ENCODE data around the gene APOA1.
"Not testable (repeated sequence)": the region's sequence is repeated elsewhere in the genome, so short reads cannot be mapped to it uniquely, and the experiment has no call there.

The APOA1 gene

DNA sequence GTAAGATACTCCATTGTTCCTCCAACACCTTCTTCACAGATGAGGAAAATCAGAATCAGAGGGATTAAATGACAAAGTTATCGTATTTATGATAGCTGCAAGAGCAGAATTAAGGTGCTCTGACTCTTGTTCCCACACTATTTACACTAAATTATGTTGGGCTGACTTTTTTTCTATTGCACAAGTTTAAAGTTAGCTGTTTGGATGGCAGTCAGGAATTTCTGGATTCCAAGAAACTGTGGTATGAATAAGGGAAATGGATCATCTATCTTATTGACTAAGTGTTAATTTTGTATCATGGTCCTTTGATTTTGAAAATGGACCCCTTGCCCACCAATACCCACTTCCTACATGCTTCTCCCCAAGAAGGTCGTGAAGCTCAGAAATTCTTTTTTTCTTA lies 19.9 kb upstream of the APOA1 start:
- DNase-seq = no peak

DNA sequence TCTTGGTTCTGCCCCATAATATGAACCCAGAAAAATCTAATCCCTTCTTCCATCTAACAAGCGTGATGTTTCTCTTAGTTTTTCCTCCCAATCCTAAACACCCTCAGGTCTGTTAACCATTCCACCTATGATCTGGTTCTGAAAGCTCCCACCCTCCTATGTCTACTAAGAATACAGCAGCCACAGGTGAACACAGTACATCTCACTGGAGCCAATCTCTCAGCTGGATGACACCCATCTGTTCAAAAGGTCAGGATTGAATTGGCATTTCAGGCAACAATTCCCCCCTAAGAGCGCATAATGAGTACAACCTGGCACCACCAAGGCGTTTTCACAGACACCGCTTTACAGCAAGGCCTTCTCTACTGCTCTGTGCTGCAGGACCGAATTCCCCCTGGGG lies 19.0 kb upstream of the APOA1 start:
- DNase-seq = no peak

DNA sequence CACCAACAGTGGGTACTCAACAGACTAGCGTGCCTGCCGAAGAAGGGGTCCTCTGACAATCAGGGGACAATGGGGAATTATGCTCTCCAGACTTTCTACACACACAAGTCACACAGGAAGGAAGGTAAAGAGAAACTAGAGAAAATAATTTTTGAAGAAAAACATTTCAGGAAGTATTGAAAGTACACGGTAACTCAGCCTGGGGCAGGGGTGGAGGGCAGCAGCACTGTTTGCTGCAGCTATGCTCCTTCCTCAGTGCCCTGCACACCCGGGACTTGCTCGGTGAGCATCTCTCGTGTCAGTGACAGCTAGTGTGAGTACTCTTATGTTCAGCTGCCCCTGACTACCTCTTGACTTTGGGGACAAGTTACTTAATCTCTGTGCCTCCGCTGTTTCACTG lies 18.0 kb upstream of the APOA1 start:
- no peak for DNase-seq

DNA sequence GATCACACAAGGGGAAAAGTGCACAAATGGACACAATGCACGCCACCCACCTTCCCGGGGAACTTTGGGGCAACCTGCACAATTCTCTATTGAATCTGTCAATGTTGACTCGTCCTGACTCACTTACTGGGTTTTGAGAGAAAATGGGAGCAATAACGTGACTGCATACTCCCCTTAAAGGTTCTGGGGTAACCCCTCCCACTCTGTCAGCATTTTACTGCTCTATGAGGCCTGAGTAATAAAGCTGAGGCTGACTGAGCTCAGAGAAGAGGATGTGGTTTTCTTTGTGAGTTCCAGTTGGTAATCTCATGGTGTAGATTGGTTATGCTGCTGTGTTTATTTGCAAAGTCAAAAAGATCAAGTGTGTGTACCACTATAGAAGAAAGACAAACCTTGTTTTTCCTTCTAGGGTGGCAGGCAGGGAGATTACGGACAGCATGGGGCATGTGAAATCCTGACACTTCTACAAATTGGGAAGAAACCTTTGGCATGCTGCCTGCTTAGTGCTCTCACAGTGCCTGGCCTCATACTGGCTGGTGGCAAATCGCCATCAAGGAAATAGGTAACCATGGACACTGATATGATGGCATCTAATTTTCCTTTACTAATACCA lies 16.1 kb upstream of the APOA1 start:
- no peak for DNase-seq

DNA sequence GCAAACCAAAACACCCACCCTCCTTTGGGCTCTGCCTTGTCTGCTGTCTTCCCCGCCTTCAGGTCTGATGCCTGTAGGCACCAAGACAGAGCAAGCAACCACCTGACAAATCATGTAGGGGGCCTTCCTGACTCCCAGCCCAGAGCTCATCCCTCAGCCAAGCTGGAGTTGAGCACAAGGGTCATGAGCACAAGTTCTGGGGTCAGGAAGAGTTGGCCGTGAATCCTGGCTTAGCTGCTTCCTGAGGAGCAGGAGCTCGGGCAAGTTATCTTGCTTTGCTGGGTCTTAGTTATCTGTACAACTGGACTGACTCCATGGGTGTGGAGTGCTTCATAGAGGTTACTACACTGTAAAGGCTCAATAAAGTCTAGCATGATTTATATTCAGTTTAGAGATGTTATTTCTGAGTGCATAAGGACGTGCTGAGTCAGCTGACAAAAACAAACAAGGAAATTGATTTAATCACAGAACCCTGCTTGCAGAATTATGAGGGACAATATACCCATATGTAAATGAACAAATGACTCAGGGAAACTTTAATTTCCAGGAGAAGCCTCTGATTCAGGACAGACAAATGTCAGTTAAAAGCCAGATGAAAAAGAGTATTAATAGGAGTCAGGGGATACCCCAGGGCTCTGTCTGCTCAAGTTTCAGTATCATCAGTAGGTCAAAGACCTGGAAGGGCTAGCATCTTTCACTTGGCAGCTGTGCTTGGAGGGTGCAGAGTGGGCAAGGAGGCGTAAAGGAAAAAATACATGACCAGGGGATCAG lies 15.0 kb upstream of the APOA1 start:
- DNase-seq = no peak

DNA sequence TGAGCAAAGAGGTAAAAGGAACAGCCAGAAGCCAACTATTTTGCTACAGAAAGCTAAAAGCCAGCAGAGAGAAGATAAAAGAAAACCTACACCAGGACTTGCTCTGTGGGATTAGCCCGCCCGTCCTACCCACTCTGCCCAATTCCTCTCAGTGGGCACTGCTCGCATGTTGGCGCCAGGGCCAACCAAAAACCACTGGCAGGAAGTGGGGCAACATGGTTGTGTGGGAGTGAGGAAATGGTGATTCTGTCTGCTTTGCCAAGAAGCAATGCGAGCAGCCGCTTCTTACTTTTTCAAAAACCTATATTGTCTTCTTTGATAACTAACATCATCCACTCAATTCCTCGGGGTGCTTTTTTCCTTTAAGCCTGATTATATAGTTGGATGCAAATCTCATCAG lies 14.2 kb upstream of the APOA1 start:
- no peak for DNase-seq

DNA sequence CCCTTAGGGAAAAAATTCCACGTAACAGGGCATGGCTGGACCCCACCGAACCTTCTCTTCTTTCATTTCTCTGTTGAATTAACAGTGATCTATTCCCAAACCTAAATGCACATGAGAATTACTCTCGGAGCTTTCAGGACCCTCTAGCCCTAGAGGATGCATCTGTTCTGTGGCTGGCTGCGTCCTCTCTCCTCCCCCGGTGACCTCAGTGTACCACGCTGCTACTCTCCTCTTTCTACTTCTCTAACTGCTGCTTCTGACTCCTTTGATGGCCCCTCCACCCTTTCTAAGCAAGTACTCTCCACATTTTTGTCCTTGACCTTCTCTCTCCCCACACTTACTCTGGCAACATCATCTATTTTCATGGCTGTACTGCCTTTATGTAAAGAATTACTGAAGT lies 12.1 kb upstream of the APOA1 start:
- DNase-seq = no peak

DNA sequence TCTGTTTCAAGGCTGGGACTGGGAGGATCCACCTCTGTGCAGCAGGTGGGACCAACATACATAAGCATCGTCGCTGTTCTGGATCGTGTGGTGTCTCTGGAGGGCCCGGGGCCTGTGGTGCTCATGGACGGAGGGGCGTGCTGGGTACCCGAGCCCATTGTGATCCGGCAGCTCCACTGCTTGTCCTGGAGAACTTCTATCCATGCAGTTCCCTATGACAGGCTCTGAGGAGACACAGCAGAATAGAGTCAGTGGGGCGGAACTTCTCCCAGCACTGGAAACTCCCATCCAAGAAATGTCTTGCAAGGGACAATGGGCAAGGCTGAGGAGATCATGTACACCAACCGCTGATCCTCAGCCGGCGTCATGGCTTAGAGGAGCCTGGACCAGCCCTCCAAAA lies 11.6 kb upstream of the APOA1 start:
- no peak for DNase-seq

DNA sequence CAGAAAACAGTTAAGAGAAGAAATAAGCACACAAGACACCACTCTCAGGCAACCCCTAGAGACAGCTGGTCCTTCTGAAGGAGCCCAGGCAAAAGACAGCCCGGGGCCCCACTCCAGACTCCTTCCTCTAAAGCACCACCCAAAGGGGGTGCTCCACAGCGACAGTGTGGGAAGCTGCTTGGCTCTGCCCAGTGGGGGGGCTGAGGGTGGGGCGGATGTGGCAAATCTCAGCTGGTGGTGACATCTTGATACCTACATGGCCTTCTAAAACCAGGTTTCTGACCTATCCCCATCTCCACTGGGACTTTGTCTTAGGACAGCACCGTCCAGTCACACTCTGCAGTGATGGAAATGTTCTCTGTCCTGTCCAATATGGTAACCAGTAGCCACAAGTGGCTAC lies 10.2 kb upstream of the APOA1 start:
- DNase-seq = no peak

DNA sequence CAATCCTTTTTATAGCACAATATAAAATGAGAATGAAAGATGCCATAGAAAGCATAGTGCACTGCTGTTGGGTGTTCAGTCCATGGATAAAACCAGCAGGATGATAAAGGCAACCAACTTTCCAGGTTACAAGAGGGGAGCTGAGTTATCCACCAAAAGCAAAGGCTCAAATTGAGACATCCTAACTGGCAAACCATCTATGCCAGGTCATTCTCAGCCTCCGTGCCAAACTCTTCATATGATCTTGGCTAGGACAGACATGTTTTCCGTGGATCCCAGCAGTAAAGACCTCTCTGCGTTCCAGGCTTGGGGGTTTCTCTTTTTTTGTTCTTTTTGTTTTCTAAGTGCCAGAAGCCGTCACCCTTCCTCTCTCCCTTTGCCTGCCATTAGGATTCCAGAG lies 7.3 kb upstream of the APOA1 start:
- no peak for DNase-seq

DNA sequence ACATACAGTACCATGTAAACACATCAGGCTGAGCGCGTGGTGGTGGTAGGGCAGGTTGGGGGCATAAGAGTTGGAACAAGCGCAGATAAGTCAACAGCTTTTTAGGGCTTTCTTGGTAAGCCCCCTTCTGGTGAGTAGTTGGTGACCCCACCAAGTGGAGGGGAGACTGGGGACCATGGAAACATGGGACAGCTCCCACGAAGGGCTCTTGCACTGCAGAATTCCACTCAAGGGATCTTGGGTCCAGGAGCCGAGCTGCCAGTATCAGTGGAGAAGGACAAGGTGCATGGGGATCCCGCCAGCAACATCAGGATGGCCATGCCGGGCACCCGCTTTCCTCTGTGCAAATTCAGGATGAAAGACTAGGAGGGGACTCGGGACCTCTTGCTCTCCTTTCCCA lies 6.2 kb upstream of the APOA1 start:
- no peak for DNase-seq

DNA sequence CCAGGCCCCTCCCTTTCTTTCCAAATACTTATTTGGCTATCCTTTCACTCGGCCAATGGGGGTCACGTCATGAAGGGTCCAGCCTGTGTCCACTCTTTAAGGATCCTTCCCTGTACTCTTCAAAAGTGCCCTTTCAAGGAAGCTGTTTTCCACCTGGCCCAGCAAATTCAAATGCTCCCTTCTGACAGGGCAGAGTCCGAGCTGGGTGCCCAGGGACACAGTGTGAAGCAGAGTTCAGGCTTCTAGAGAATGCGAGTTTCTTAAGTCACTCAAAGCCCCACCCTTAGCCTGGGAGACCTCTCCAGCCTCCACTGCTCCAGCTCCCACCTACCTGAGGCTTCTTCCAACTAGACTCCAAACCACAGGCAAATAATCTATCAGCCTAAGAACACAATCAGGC lies 5.5 kb upstream of the APOA1 start:
- DNase-seq = no peak

DNA sequence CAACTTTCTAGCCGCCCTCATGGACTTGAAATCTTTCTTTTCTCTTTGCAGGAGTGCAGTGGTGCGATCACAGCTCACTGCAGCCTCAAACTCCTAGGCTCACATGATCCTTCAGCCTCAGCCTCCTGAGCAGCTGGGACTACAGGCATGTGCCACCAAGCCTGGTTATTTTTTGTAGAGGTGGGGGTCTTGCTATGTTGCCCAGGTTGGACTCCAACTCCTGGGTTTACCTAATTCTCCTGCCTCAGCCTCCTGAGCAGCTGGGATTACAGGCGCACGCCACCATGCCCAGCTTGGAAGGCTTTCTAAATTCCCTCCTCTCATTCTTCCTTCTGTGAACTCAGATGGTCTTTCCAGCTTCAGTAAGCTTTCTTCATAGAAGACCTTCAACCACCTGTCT lies 4.7 kb upstream of the APOA1 start:
- DNase-seq = no peak

DNA sequence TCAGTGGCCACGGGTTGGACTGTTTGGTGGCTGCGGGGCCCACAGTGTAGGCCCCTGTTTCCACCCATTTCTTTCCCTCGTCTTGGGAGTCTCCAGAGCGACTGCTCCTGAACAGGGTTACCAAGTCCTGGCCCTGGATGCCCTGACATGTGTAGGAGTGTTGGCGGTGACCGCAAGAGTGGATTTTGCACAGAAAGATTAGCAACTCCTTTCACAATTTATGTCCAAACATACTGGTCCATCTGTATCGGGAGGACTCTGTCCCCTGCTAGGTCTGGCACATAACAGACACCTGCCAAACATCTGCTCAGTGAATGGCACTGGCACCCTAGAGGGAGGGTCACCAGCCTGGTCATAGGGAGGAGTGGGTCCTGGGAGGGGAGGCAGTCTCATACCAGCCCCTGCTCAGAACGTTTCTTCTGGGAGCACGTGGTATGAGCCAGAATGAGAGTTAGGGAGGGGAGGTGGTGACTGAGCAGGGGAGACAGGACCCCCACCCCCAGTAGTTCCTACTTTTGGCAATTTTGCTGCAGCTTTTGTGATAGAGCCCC lies 3.4 kb upstream of the APOA1 start:
- DNase-seq = no peak

DNA sequence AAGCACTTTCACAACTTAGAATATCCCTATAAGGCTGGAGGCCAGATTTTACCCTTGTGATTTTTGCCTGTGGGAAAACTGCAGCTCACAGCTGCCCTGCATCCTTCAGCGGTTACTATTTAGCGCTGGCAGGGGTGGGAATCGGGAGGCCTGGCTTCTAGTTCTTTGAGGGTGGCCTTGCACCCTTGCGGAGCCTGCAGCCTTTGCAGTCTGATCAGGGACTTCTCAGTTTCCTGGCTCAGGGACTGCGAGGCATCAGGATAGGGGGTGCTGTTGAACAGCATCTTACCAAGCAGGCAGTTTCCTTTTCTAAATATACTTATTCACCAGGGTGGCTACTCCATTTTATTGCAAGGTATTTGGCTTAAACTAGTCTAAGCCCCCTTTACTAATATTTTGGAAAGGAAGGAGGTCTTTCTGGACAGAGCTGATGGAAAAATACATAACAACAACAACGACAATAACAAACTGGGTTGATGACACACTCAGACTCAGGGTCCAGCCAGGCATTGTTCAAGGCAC lies 2.9 kb upstream of the APOA1 start:
- no peak for DNase-seq

DNA sequence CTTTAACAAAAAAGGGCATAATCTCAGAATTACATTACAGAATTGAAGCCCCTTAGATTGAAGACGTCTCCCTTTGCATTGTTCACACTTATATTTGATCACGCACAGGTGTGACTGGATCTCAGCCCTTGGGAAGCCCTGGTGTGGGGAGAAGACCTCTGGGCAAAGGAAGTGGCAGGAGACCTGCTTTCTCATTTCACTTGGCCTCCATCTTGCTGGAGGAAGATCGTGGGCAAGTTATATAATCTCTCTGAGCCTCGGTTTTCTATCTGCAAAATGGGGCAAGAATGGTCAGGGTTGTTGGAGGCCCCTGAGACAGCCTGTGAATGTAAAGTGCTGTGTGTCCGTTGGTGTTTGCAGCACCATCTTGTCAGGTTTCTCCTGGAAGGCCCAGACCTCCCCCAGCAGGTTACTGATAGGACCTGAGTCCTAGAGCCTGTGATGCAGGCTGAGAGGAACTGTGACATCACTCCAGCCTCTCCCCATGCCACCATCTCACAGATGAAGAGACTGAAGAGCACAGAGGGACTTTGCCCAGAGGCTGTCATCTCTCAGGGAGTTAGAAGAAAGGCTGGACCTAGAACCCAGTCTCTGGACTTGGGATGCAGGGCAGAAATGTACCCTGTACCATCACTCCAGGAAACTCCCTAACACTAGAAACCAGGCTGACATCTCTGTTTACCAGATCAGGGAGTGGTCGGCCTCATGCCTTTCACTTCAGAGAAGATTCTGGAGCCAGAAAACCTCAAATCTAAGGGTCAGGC lies 1.1 kb upstream of the APOA1 start:
- no peak for DNase-seq

DNA sequence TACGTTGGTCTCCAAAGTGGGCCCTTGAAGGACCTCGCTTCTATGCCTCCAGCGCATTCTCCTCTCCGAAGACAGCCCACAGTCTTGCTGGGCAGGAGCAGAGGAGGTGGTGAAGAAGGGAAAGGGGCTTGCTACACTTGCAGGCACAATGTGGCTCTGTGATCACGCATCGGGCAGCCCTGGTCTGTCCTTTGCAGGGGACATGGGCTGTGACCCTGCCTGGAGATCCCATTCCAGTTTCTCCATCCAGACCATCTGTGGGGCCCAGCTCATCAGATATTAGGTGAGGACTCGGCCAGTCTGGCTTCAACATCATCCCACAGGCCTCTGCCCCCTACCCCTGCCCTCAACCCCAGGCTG lies 810 bp downstream of the APOA1 start:
- DNase-seq = no peak

DNA sequence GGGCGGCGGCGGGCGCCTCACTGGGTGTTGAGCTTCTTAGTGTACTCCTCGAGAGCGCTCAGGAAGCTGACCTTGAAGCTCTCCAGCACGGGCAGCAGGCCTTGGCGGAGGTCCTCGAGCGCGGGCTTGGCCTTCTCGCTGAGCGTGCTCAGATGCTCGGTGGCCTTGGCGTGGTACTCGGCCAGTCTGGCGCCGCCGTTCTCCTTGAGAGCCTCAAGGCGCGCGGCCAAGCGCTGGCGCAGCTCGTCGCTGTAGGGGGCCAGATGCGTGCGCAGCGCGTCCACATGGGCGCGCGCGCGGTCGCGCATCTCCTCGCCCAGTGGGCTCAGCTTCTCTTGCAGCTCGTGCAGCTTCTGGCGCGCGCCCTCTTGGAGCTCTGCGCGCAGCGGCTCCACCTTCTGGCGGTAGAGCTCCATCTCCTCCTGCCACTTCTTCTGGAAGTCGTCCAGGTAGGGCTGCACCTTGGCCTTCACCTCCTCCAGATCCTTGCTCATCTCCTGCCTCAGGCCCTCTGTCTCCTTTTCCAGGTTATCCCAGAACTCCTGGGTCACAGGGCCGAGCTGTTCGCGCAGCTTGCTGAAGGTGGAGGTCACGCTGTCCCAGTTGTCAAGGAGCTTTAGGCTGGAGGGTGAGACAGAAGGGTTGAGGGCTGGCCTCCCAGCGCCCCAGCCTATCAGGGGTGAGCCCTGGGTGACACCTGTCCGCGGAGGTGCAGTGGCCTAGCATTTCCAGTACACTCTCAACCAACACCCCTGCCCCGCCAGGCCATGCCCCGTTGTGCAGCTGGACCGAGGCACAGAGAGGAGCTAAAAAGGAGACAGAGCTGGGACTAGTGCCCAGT lies 1.4 kb downstream of the APOA1 start:
- DNase-seq = peak; percentile 95

DNA sequence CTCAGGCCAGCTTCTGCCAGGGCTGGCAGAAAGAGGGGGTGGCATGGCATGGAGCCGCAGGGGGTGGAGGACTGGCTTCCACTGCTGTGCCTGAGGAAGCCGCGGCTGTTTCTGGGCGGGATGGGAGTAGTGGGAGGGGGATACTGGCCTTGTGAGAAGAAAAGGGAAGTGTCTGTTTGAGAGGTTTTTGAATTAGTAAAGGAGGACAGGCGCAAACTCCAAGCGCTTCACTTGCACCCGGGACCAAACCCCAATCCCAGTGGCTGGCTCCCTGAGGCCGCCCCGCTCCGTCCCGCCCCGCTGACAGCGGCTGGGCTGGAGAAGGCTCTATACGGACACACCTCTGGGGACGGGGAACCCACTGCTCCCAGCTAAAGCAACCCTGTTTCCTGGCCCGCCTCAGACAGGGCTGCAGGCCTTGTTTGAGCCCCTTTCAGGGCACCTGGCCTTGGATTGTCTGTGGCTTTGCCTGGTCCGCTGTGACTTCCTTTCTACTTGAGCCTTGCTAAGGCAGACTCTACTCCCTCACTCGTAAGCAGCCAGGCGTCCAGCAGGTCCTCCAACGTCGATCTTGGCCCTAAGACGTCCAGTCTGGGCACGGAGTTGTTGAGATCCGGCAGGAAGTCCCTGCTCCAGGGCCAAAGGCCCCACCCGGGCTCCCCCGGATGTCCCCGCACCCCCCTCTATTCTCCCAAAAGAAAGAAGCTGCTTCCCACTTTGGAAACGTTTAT lies 2.2 kb downstream of the APOA1 start:
- DNase-seq = no peak

DNA sequence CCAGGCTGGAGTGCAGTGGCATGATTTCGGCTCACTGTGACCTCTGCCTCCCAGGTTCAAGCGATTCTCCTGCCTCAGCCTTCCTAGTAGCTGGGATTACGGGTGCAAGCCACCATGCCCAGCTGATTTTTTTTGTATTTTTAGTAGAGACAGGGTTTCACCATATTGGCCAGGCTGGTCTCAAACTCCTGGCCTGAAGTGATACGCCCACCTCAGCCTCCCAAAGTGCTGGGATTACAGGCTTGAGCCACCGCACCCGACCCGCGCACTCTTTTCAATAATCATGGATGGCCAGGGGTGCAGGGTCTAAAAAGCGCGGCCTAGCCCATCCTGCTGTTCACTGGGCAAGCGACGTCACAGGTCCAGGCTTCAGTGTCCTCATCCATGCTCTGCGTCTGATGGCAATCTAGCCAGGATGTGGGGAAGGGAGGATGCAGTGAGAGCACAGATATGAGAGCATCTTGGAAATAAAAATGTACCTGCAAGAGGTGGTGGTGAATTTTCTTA lies 2.8 kb downstream of the APOA1 start:
- not testable (repeated sequence) for DNase-seq

DNA sequence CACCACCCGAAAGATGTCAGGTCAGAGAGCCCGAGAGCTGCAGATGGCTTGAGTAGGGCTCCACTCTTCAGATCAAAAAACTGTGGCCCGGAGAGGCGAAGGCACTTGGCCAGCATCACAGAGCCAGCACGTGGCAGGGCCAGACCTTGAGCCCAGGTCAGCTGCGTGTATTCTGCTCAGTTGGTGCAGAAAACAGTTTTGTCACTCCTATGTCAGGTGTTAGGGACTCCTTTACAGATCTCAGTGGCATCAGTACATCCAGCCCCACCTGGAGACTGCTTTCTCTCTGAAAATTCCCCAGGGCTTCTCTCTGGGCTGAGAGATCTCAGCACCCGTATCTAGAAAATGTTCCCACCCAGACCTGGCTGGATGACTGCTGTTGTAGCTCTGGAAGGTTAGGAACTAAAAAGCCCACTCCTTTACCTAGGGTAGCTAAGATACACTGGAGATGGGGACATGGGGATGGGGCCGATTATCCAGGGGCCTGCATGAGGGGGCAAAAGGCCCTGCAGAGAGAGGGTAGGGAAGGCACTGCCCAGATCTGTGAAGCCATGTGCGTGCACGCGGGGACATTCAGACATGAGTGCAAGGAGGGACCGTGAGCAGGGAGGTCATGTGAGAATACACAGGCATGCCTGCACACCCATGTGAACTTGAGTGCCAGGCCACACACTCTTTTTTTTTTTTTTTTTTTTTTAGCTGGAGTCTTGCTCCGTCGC lies 3.4 kb downstream of the APOA1 start:
- DNase-seq = no peak

All from NCI-H1105 treated with DMSO at 0.1 percent for 48 hours (cell line).